Keratinocyte (primary cell): ENCODE results near the gene HARBI1.

Experiments
- EZH2 ChIP-seq: IDR thresholded peaks from one replicate; pipeline ENCODE4 v1.6.1; 2012; ENCODE audit warnings: inconsistent platforms, mild to moderate bottlenecking, low read length, moderate library complexity
- TF ChIP-seq, protein P1 (sequence below), 3 experiments: IDR thresholded peaks in 1 of 3; conservative IDR thresholded peaks in 1 of 3; optimal IDR thresholded peaks in 1 of 3; 2 replicates in 2 of 3; 3 replicates in 1 of 3; pipeline versions ENCODE3 to v1.5.1; 2011; ENCODE audit warnings: low read length in 3 of 3, mild to moderate bottlenecking in 3 of 3, moderate library complexity in 2 of 3, control low read depth in 1 of 3, inconsistent platforms in 1 of 3; ENCODE audit not compliant: insufficient read depth in 2 of 3; ENCODE audit errors: extremely low read depth in 1 of 3

DNA sequence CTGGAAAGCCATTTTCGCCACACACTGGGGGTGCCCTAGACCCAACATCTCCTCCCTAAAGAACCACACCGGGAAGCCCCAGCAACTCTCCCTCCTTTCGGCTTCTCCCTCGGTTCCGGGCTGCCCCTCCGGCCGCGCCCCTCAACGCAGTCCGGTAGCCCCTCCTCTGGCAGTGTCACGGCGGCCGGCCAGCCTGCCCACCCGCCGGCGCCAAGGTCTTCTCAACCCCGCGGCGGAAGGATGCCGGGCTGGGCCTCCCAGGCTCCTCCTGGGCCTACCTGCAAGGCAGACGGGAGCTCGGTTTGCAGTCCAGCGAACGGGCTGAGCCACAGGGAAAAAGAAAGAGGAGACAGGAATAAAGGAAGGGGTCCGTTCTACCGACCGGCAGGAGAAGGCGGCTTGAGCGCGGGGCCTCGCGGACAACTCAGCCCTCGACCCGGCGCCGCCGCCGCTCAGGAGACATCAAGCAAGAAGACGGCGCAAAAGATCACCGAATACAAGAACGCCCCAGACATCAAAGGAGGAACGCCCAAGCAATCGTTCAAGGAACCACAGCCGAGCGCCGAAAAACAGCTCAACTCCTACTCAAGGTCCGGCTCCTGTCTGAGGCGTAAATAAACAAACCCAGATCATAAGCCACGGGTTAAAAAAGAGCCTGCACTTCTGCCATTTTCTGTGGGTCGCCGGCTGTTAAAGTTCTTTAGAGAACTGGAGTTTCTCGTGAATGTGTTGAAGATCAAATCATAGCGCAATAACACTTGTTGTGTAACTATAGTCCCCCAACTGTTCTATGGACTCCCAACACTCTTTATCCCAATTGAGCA, 23.3 kb downstream of the HARBI1 start, which contains the start of gene AMBRA1:
- no peak for TF ChIP-seq EZH2
- TF ChIP-seq, protein P1, sequence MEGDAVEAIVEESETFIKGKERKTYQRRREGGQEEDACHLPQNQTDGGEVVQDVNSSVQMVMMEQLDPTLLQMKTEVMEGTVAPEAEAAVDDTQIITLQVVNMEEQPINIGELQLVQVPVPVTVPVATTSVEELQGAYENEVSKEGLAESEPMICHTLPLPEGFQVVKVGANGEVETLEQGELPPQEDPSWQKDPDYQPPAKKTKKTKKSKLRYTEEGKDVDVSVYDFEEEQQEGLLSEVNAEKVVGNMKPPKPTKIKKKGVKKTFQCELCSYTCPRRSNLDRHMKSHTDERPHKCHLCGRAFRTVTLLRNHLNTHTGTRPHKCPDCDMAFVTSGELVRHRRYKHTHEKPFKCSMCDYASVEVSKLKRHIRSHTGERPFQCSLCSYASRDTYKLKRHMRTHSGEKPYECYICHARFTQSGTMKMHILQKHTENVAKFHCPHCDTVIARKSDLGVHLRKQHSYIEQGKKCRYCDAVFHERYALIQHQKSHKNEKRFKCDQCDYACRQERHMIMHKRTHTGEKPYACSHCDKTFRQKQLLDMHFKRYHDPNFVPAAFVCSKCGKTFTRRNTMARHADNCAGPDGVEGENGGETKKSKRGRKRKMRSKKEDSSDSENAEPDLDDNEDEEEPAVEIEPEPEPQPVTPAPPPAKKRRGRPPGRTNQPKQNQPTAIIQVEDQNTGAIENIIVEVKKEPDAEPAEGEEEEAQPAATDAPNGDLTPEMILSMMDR (optimal IDR thresholded peaks at IDR 0.05 in 1 of 3, IDR thresholded peaks at IDR 0.05 in 1 of 3, conservative IDR thresholded peaks at IDR 0.05 in 1 of 3; ENCODE audit: extremely low read depth in 1 of 3, insufficient read depth in 2 of 3, low read length in 3 of 3), result no peak
